HG03442 (cell line): ENCODE results near the gene TRPC1.

Experiments used
- ATAC-seq: cut with Tn5 transposase; IDR thresholded peaks from one replicate; pipeline ENCODE4 v1.9.1; 2021; ENCODE audit warnings: mild to moderate bottlenecking, moderate library complexity; ENCODE audit not compliant: unreplicated experiment

The TRPC1 gene

GRCh38 chr3:142828703-142829305, 105.0 kb downstream of the TRPC1 start:
- ATAC-seq, result peak; percentile 99

DNA sequence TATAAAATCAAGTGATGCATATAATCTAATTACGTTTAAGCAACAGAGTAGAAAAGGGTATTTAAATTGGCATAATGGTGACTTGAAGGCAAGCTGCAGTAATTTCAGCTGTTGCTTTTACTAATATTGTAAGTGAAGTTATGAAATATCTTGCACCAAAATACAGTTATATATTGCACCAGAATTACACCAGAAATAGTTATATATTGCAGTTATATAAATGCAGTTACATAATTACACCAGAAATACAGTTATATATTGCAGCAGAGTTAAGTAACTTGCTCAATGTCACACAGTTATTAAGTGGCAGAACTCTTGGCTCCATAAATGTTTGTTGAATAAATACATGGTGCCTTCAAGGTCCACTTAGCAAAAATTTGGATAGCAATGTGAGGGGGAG, 113.7 kb downstream of the TRPC1 start:
- ATAC-seq, result no peak

DNA sequence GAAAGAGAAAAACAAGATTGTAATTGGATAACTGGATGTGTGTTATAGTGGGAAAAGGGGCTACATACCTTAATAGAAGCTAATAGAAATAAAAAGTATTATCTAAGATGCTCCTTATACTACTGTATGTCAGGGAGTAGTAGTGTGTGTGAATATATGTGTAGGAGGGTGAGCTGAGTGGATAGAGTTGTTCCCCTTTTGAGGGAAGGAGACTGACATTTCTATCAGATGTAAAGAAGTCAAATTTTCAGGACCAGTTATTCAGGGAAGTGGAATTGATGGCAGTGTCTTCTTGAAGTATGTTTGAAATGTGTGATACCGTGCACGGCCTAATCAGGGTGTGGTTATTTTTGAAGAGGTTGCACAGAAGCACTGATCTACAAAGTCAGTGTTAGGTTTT, 116.0 kb downstream of the TRPC1 start:
- no peak for ATAC-seq

DNA sequence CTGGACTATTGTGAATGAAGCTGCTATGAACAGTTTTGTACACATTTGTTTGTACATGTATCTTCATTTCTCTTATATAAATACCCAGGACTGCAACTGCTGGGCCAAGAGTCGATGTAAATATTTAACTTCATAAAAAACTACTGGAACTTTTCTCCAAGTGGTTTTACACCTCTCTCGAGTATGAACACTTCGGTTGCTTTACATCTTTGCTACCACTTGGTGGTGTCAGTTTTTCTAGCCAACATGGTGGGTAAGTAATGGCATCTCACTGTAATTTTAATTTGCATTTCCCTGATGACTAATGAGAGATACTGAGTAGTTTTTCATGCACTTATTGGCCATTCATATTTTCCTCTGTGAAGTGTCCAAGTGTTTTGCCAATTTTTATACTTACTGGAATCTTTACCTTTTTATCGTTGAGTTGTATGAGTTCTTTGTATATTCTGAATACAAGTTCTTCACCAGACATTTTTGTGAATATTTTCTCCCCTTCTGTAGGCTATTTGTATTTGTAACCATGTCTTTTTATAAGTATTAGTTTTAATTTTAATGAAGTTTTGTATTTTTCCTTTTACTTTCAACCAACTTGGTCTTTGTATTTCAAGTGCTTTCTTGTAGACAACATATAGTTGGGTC, 120.6 kb downstream of the TRPC1 start:
- peak; percentile 58 for ATAC-seq

DNA sequence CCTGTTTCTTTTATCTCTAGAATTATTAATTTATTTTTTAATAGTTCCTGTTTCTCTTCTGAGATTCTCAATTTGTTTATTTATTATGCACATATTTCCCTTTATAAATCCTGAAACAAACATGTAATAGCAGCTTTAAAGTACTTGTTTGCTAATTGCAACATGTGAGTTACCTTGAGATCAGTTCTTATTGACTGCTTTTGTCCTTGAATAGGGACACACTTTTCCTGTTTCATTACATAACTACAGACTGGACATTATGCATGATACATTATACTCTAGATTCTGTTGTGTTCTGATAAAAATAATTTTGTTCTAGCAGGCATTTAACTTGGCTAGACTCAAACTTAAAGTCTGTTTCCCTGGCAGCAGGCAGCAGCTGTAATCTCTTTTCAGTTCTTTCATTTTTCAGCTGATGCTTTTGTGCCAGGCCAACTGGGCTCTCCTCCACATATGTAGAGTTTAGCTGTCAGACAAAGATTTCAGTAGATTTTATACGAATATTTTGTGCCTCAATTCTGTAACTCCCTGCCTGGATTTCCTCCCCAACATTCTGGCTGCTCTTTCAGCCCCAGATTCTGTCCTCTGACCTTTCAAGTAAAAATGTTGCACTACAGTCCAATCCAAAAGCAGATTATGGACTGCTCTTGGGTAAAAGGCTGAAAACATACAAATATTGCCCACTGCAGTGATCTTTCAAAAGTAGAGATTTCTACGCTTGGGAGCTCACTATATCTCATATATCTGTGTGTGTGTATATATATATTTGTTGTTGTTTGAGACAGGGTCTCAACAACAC, 123.1 kb downstream of the TRPC1 start:
- no peak for ATAC-seq

DNA sequence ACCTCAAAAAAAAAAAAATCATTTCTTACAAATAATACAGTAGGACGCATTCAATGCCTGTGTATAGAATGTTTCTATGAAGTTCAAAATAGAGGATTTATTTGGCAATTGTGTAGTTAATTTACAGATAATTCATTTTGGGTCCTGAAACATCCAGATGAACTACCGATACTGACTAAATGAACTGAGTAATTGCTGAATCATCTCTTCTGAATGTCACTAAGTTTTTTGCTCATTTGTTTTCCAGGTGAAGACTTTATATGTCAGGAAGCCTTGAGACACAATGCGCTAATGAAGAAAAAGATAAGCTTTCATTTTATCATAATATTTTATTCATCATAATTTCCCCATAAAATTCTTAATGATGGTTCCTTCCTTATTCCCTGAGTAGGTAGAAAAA, 125.3 kb downstream of the TRPC1 start:
- no peak for ATAC-seq

GRCh38 chr3:142850395-142851023, 126.7 kb downstream of the TRPC1 start:
- ATAC-seq, result no peak

GRCh38 chr3:142852009-142852408, 128.2 kb downstream of the TRPC1 start:
- no peak for ATAC-seq

DNA sequence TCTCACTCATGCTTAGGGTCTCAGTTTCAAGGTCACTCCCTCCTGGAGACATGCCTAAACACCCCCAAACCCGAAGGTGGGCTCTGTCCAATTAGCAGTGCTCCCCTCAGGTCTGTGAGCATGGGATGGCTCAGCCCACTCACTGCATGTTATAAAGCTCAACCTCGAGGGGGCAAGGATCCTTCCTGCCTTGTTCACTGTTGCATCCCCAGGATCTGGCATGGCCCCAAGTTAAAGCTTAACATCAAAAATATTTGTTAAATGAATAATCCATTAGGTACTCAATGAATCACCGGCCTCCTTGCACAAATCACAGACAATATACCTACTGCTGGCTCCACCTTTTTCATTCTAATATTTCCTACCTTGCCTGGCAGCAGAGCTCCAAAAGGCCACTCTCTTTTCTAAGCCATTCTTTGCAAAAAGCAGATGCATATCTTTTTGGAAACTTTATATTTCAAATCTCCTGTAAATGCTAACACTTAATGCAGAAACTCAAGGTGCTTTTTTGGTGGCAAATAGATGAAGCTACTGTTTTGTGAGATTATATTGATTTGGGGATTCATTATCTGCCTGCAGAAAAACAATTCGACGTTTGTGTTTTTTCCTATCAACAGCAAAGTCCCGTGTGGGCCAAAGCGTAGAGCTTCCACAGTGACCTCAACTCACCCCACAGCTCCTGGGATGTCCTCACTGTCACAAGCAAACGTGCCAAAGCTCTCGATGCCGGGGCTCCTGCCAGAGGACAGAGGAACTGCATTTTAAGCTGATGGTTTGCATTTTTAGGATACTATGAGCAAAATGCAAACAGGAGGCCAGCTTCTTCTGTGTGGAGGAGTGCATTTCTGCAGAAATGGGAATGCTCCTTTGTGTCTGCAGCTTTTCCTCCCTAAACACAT, 129.7 kb downstream of the TRPC1 start:
- ATAC-seq, result no peak

DNA sequence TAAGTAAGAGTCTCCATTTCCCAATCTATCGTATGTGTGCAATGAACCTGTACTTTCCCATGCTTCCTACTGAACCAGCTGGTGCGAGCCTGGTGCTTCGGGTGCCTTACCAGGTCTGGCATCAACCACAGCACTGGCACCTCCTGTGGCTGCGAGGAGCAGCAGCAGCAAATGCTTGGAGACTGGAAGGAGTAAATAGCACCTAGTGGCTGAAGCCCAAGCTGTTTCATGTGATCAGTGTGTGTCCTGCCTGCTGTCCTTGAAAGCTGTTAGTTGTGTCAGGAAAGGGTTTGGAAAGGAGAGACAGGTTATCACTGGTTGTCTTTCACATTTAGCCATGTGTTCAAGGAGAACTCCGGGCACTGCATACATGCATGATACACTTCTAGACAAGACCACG, 133.2 kb downstream of the TRPC1 start:
- ATAC-seq, result no peak
